Activated CD4-positive, alpha-beta T cell treated with anti-CD3 and anti-CD28 coated beads for 36 hours (primary cell): ENCODE results near the gene YPEL3. TPM values are rescaled to one million over a fixed set of nuclear protein-coding genes. Genes with fewer than 3 reads are reported as not detected.
A peak's percentile ranks its signal among the peaks of the same experiment; 100 is the strongest.
"Not testable (repeated sequence)": the region's sequence is repeated elsewhere in the genome, so short reads cannot be mapped to it uniquely, and the experiment has no call there.

Experiments used
- ATAC-seq: fragments of 200-7000 bp; cut with Tn5 transposase; one replicate; pipeline ENCODE4 v1.10.0; 2021; ENCODE audit warnings: mild to moderate bottlenecking, moderate library complexity
- CTCF ChIA-PET: fragments of 350-600 bp; sonication (Branson Sonifier 250); formaldehyde crosslinking; loops from one replicate; lab custom pipeline; 2021; ENCODE audit warnings: antibody characterized with exemption; lab: Charles Lee
- POLR2A ChIA-PET: fragments of 350-600 bp; sonication (Branson Sonifier 250); formaldehyde crosslinking; loops from one replicate; lab custom pipeline; 2021; ENCODE audit warnings: antibody characterized with exemption, inconsistent platforms; lab: Charles Lee
- DNase-seq: peaks from one replicate; pipeline ENCODE4 v3.0.0-alpha.2; 2020
- H3K27ac Mint-ChIP-seq: one replicate; pipeline ENCODE4 v1.8.0; 2021; ENCODE audit warnings: mixed read lengths
- H3K27me3 Mint-ChIP-seq: one replicate; pipeline ENCODE4 v1.8.0; 2021; ENCODE audit warnings: mixed read lengths
- H3K36me3 Mint-ChIP-seq: one replicate; pipeline ENCODE4 v1.8.0; 2021; ENCODE audit warnings: low read depth, mixed read lengths
- H3K4me1 Mint-ChIP-seq: one replicate; pipeline ENCODE4 v1.8.0; 2021; ENCODE audit warnings: mixed read lengths
- H3K4me3 Mint-ChIP-seq: one replicate; pipeline ENCODE4 v1.8.0; 2021; ENCODE audit warnings: mild to moderate bottlenecking, moderate library complexity, mixed read lengths
- H3K9me3 Mint-ChIP-seq: one replicate; pipeline ENCODE4 v1.8.0; 2021; ENCODE audit warnings: low read depth, mixed read lengths
- intact Hi-C, 2 experiments: fragments of 100-400 bp; cut with DNase I in 1 of 2; cut with micrococcal nuclease in 1 of 2; formaldehyde crosslinking; loops; one replicate each; pipeline versions ENCODE4 v1.14.2 to v1.15.1; 2022 to 2024; cut with DNase I, micrococcal nuclease
- total RNA-seq, 2 experiments: library from RNA; stranded (reverse); gene quantifications; one replicate each; pipeline ENCODE4 v1.2.3, GENCODE V29; 2021

Gene YPEL3
- total RNA-seq, 2 experiments from 2014 or later: 17.4 to 19.1 TPM

- no peak overlapping the region for H3K27ac Mint-ChIP-seq
These were observed 20.5 kb upstream of the YPEL3 start for GRCh38 chr16:30116291-30117207.

GRCh38 chr16:30115238-30115637, 19.2 kb upstream of the YPEL3 start:
- no peaks in the 10 kb centered on the region for H3K9me3 Mint-ChIP-seq
- no peaks in the 10 kb centered on the region for H3K27me3 Mint-ChIP-seq
- H3K36me3 Mint-ChIP-seq: peaks cover 13% of the 10 kb centered on the region
- peaks cover 6% of the 10 kb centered on the region for H3K4me1 Mint-ChIP-seq
- DNase-seq: no peak
- no peak overlapping the region for H3K4me3 Mint-ChIP-seq
- ChIA-PET POLR2A (no interaction called here), CTCF (no interaction called here)
- ATAC-seq: no peak
- H3K27ac Mint-ChIP-seq: no peak overlapping the region
- intact Hi-C loops: loop anchor here in 1 of 2 experiments (10.0 kb wide), 1 partner anchor 290 kb away; the partner anchor contains the start of gene ZNF771

More at GRCh38 chr16:30116291-30117207, 20.5 kb upstream of the YPEL3 start:
- ATAC-seq: no peak
- H3K4me3 Mint-ChIP-seq: no peak overlapping the region
- intact Hi-C loops: loop anchor here in 1 of 2 experiments (10.0 kb wide), 1 partner anchor 288 kb away; the partner anchor contains the start of gene ZNF771
- DNase-seq: no peak
- H3K36me3 Mint-ChIP-seq: peaks cover 10% of the 10 kb centered on the region
- ChIA-PET POLR2A (no interaction called here), CTCF (interaction anchor here (0.9 to 1.1 kb wide), 2 partner anchors 25 to 36 kb away, joined by 4 to 6 read pairs; partner anchors contain the start of gene TBX6)
- H3K9me3 Mint-ChIP-seq: no peaks in the 10 kb centered on the region
- H3K4me1 Mint-ChIP-seq: peaks cover 8% of the 10 kb centered on the region
- no peaks in the 10 kb centered on the region for H3K27me3 Mint-ChIP-seq

- H3K27me3 Mint-ChIP-seq, DNase-seq, ATAC-seq, H3K9me3 Mint-ChIP-seq, H3K4me1 Mint-ChIP-seq, H3K27ac Mint-ChIP-seq, POLR2A ChIA-PET, H3K4me3 Mint-ChIP-seq: not testable (repeated sequence)
- CTCF ChIA-PET: interaction anchor here (4.6 kb wide), 1 partner anchor 22 kb away, joined by 31 read pairs; the partner anchor contains the start of gene TBX6
- intact Hi-C loops: loop anchor here in 1 of 2 experiments (10.0 kb wide), 1 partner anchor 290 kb away; the partner anchor contains the start of gene ZNF771
- peaks cover 13% of the 10 kb centered on the region for H3K36me3 Mint-ChIP-seq
These were observed 18.8 kb upstream of the YPEL3 start for GRCh38 chr16:30114833-30115232.

- ChIA-PET CTCF (interaction anchor here (0.6 to 4.6 kb wide), 2 partner anchors 22 to 297 kb away, joined by 3 to 31 read pairs; partner anchors contain the start of gene TBX6), POLR2A (no interaction called here)
- no peaks in the 10 kb centered on the region for H3K9me3 Mint-ChIP-seq
- H3K4me1 Mint-ChIP-seq: peaks cover 6% of the 10 kb centered on the region
- H3K27me3 Mint-ChIP-seq: no peaks in the 10 kb centered on the region
- no peak for ATAC-seq
- H3K4me3 Mint-ChIP-seq: no peak overlapping the region
- peaks cover 11% of the 10 kb centered on the region for H3K36me3 Mint-ChIP-seq
- intact Hi-C loops: loop anchor here in 1 of 2 experiments (10.0 kb wide), 1 partner anchor 290 kb away; the partner anchor contains the start of gene ZNF771
- DNase-seq: no peak
- no peak overlapping the region for H3K27ac Mint-ChIP-seq
These were observed 18.4 kb upstream of the YPEL3 start for GRCh38 chr16:30114411-30114810.

- POLR2A ChIA-PET: no interaction called here
- intact Hi-C loops: loop anchor here in 1 of 2 experiments (10.0 kb wide), 1 partner anchor 291 kb away; the partner anchor contains the start of gene ZNF771
These were observed 17.8 kb upstream of the YPEL3 start for GRCh38 chr16:30113711-30114333.

GRCh38 chr16:30113031-30113710, 17.2 kb upstream of the YPEL3 start, which contains the start of gene GDPD3:
Gene GDPD3, minus strand, starts transcription at chr16:30113537. Its CDS starts 59 bp downstream, at chr16:30113478.
- intact Hi-C loops: loop anchor here in 1 of 2 experiments (10.0 kb wide), 1 partner anchor 292 kb away; the partner anchor contains the start of gene ZNF771
- POLR2A ChIA-PET: no interaction called here
- DNase-seq (no peak), ATAC-seq (no peak)
- H3K9me3 Mint-ChIP-seq: no peaks in the 10 kb centered on the region
- CTCF ChIA-PET: interaction anchor here (1.1 to 4.6 kb wide), 4 partner anchors 10 to 489 kb away, joined by 4 to 31 read pairs (median 8); partner anchors contain the start of gene TBX6
- H3K4me1 Mint-ChIP-seq: peaks cover 6% of the 10 kb centered on the region
- no peak within 1 kb of the TSS for H3K27ac Mint-ChIP-seq
- peaks cover 7% of the 10 kb centered on the region for H3K36me3 Mint-ChIP-seq
- H3K27me3 Mint-ChIP-seq: no peaks in the 10 kb centered on the region
- H3K4me3 Mint-ChIP-seq: no peak within 1 kb of the TSS

More at GRCh38 chr16:30113711-30114333, 17.8 kb upstream of the YPEL3 start:
- Mint-ChIP-seq H3K27me3 (no peaks in the 10 kb centered on the region), H3K4me1 (peaks cover 6% of the 10 kb centered on the region), H3K27ac (no peak overlapping the region), H3K9me3 (no peaks in the 10 kb centered on the region), H3K4me3 (no peak overlapping the region), H3K36me3 (peaks cover 7% of the 10 kb centered on the region)
- CTCF ChIA-PET: interaction anchor here (0.6 to 4.6 kb wide), 3 partner anchors 11 to 298 kb away, joined by 3 to 31 read pairs (median 11); partner anchors contain the start of gene TBX6
- DNase-seq (no peak), ATAC-seq (no peak)

- ChIA-PET CTCF (interaction anchor here (0.5 to 4.6 kb wide), 11 partner anchors 9 to 585 kb away, joined by 3 to 31 read pairs (median 4); partner anchors contain the start of gene TBX6), POLR2A (interaction anchor here (0.5 to 0.9 kb wide), 2 partner anchors 20 to 45 kb away, joined by 3 read pairs; no protein-coding TSS in a partner anchor)
- intact Hi-C loops: loop anchor here in 1 of 2 experiments (10.0 kb wide), 1 partner anchor 292 kb away; the partner anchor contains the start of gene ZNF771
- Mint-ChIP-seq H3K27ac (no peak overlapping the region), H3K36me3 (peaks cover 9% of the 10 kb centered on the region), H3K9me3 (no peaks in the 10 kb centered on the region), H3K27me3 (no peaks in the 10 kb centered on the region), H3K4me3 (no peak overlapping the region), H3K4me1 (peaks cover 6% of the 10 kb centered on the region)
- ATAC-seq (peak; percentile 80), DNase-seq (peak; percentile 85)
These were observed 16.4 kb upstream of the YPEL3 start for GRCh38 chr16:30112197-30113030.

GRCh38 chr16:30110661-30111060, 14.6 kb upstream of the YPEL3 start:
- Mint-ChIP-seq H3K9me3 (no peaks in the 10 kb centered on the region), H3K27ac (no peak overlapping the region), H3K4me1 (peaks cover 6% of the 10 kb centered on the region), H3K4me3 (no peak overlapping the region), H3K36me3 (peaks cover 11% of the 10 kb centered on the region), H3K27me3 (no peaks in the 10 kb centered on the region)
- DNase-seq (no peak), ATAC-seq (no peak)
- intact Hi-C loops: loop anchor here in 1 of 2 experiments (10.0 kb wide), 1 partner anchor 294 kb away; the partner anchor contains the start of gene ZNF771
- CTCF ChIA-PET: interaction anchor here (0.7 to 4.6 kb wide), 4 partner anchors 11 to 76 kb away, joined by 3 to 31 read pairs (median 11); partner anchors contain the start of gene TBX6
- POLR2A ChIA-PET: no interaction called here

- Mint-ChIP-seq H3K27me3 (no peaks in the 10 kb centered on the region), H3K36me3 (peaks cover 19% of the 10 kb centered on the region), H3K9me3 (no peaks in the 10 kb centered on the region), H3K4me1 (peaks cover 4% of the 10 kb centered on the region), H3K4me3 (no peak overlapping the region), H3K27ac (no peak overlapping the region)
- CTCF ChIA-PET: no interaction called here
- intact Hi-C loops: no loop called here
- no peak for ATAC-seq
- POLR2A ChIA-PET: no interaction called here
- no peak for DNase-seq
These were observed 12.2 kb upstream of the YPEL3 start for GRCh38 chr16:30108059-30108850.
